DND-41 (cell line): ENCODE measurements around the gene SNX1.

ENCODE experiments used
- CTCF ChIP-seq: IDR thresholded peaks from 2 replicates; pipeline ENCODE4 v1.5.1; 2012; ENCODE audit warnings: borderline replicate concordance, low read length, moderate library complexity, mild to moderate bottlenecking; ENCODE audit not compliant: poor library complexity, severe bottlenecking; ENCODE audit errors: extremely low read depth
- EZH2 ChIP-seq: IDR thresholded peaks from 3 replicates; pipeline ENCODE4 v1.6.1; 2012; ENCODE audit warnings: borderline replicate concordance, low read depth, mild to moderate bottlenecking, moderate library complexity, low read length, inconsistent platforms; ENCODE audit not compliant: severe bottlenecking

- TF ChIP-seq CTCF (no peak), EZH2 (no peak)
These were observed 61.0 kb downstream of the SNX1 start for GRCh38 chr15:64156652-64157331.
